Caco-2 (cell line): Measurements from ENCODE around the gene ITGB8. TPM values are rescaled to one million over a fixed set of nuclear protein-coding genes. Genes with fewer than 3 reads are reported as not detected.

Experiments used
- BruUV-seq: library from RNA; stranded (reverse); fragments of 400-500 nt; replicated peaks from 2 replicates; lab custom pipeline; 2021; lab: Mats Ljungman, UMichigan
- CTCF ChIA-PET: fragments of 300-600 bp; sonication (Branson Sonifier 250); formaldehyde crosslinking; loops from one replicate; lab custom pipeline; 2022; ENCODE audit warnings: antibody characterized with exemption; lab: Charles Lee
- POLR2A ChIA-PET: fragments of 300-600 bp; sonication (Branson Sonifier 250); formaldehyde crosslinking; loops from one replicate; lab custom pipeline; 2022; ENCODE audit warnings: antibody characterized with exemption; lab: Charles Lee
- DNase-seq, 2 experiments: peaks; one replicate each; pipeline versions ENCODE4 v3.0.0 to v3.0.0-alpha.2; 2020 to 2022
- H3K27me3 ChIP-seq: replicated peaks from 2 replicates; pipeline ENCODE4 v1.6.0; 2011; ENCODE audit warnings: low read length; ENCODE audit not compliant: control insufficient read depth, insufficient read depth
- H3K36me3 ChIP-seq: 2 replicates; pipeline ENCODE4 v1.5.1; 2011; ENCODE audit warnings: low read length; ENCODE audit not compliant: control insufficient read depth, insufficient read depth
- H3K4me1 ChIP-seq: fragments of 250-450 bp; sonication (Bioruptor Pico); 2 replicates; pipeline ENCODE4 v1.5.1; 2020; ENCODE audit warnings: mild to moderate bottlenecking
- H3K4me3 ChIP-seq: 2 replicates; pipeline ENCODE4 v1.5.1; 2011; ENCODE audit warnings: low read depth, mild to moderate bottlenecking, control low read depth, low read length
- H3K9me3 ChIP-seq: fragments of 250-450 bp; sonication (Bioruptor Pico); 2 replicates; pipeline ENCODE4 v1.5.1; 2020; ENCODE audit warnings: mild to moderate bottlenecking, moderate library complexity
- H3K27ac Mint-ChIP-seq: one replicate; pipeline ENCODE4 v1.8.0; 2022; ENCODE audit warnings: mixed read lengths; ENCODE audit not compliant: unreplicated experiment
- H3K27me3 Mint-ChIP-seq: one replicate; pipeline ENCODE4 v1.8.0; 2022; ENCODE audit warnings: mixed read lengths; ENCODE audit not compliant: insufficient read depth, unreplicated experiment
- H3K36me3 Mint-ChIP-seq: one replicate; pipeline ENCODE4 v1.8.0; 2022; ENCODE audit warnings: mild to moderate bottlenecking, mixed read lengths; ENCODE audit not compliant: insufficient read depth, unreplicated experiment
- H3K4me1 Mint-ChIP-seq: one replicate; pipeline ENCODE4 v1.8.0; 2022; ENCODE audit warnings: low read depth, mixed read lengths; ENCODE audit not compliant: unreplicated experiment
- H3K4me3 Mint-ChIP-seq: one replicate; pipeline ENCODE4 v1.8.0; 2022; ENCODE audit warnings: mild to moderate bottlenecking, moderate library complexity, mixed read lengths; ENCODE audit not compliant: unreplicated experiment
- H3K9me3 Mint-ChIP-seq: one replicate; pipeline ENCODE4 v1.8.0; 2022; ENCODE audit warnings: mixed read lengths; ENCODE audit not compliant: unreplicated experiment
- intact Hi-C: fragments of 100-400 bp; cut with micrococcal nuclease; formaldehyde crosslinking; loops from one replicate; pipeline ENCODE4 v1.10.0; 2022; ENCODE audit not compliant: unreplicated experiment
- total RNA-seq: library from RNA; stranded (reverse); gene quantifications from 2 replicates; pipeline ENCODE4 v1.2.3, GENCODE V29; 2022
- TF ChIP-seq, protein P1 (sequence below), 2 experiments: fragments of 200-600 bp in 1 of 2; IDR thresholded peaks; 1 replicate in 1 of 2; 2 replicates in 1 of 2; pipeline versions ENCODE4 v1.5.1 to v1.8.0; 2011 to 2022; ENCODE audit warnings: antibody characterized with exemption in 1 of 2, control low read depth in 1 of 2, inconsistent platforms in 1 of 2, low read depth in 1 of 2, low read length in 1 of 2, mild to moderate bottlenecking in 1 of 2, moderate library complexity in 1 of 2; ENCODE audit not compliant: insufficient read depth in 1 of 2, severe bottlenecking in 1 of 2, unreplicated experiment in 1 of 2

The ITGB8 gene
- total RNA-seq, 1 experiment from 2014 or later: 3.2 TPM

DNA sequence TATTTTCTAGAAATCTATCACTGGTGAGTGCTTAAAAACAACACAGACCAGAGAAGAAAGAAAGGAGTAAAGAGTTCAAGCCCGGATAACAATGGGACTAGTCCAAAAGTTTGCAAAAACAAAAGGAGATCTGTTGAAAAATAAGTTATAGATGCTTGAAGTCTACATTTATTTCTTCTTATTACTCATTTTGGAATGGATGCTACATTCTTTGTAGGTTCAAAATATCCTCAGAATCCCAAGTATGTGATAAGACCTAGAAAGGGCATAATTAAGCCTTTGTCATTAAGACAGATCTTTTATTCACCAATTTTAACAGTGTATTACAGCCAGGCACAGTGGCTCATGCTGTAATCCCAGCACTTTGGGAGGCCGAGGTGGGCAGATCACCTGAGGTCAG lies 42.7 kb upstream of the ITGB8 start:
- ChIA-PET POLR2A (no interaction called here), CTCF (no interaction called here)
- Histone ChIP-seq H3K9me3 (no peaks in the 10 kb centered on the region), H3K4me1 (peaks cover 17% of the 10 kb centered on the region), H3K4me3 (no peak overlapping the region), H3K36me3 (no peaks in the 10 kb centered on the region), H3K27me3 (no peaks in the 10 kb centered on the region)
- Mint-ChIP-seq H3K27ac (no peak overlapping the region), H3K4me1 (peaks cover 12% of the 10 kb centered on the region), H3K4me3 (no peak overlapping the region), H3K27me3 (no peaks in the 10 kb centered on the region), H3K9me3 (no peaks in the 10 kb centered on the region), H3K36me3 (no peaks in the 10 kb centered on the region)
- TF ChIP-seq, protein P1, sequence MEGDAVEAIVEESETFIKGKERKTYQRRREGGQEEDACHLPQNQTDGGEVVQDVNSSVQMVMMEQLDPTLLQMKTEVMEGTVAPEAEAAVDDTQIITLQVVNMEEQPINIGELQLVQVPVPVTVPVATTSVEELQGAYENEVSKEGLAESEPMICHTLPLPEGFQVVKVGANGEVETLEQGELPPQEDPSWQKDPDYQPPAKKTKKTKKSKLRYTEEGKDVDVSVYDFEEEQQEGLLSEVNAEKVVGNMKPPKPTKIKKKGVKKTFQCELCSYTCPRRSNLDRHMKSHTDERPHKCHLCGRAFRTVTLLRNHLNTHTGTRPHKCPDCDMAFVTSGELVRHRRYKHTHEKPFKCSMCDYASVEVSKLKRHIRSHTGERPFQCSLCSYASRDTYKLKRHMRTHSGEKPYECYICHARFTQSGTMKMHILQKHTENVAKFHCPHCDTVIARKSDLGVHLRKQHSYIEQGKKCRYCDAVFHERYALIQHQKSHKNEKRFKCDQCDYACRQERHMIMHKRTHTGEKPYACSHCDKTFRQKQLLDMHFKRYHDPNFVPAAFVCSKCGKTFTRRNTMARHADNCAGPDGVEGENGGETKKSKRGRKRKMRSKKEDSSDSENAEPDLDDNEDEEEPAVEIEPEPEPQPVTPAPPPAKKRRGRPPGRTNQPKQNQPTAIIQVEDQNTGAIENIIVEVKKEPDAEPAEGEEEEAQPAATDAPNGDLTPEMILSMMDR (IDR thresholded peaks at IDR 0.05; ENCODE audit: insufficient read depth in 1 of 2, low read depth in 1 of 2, low read length in 1 of 2, severe bottlenecking in 1 of 2, unreplicated experiment in 1 of 2): no peak
- intact Hi-C loops: no loop called here
- BruUV-seq: no TSS peak
- DNase-seq: no peak

DNA sequence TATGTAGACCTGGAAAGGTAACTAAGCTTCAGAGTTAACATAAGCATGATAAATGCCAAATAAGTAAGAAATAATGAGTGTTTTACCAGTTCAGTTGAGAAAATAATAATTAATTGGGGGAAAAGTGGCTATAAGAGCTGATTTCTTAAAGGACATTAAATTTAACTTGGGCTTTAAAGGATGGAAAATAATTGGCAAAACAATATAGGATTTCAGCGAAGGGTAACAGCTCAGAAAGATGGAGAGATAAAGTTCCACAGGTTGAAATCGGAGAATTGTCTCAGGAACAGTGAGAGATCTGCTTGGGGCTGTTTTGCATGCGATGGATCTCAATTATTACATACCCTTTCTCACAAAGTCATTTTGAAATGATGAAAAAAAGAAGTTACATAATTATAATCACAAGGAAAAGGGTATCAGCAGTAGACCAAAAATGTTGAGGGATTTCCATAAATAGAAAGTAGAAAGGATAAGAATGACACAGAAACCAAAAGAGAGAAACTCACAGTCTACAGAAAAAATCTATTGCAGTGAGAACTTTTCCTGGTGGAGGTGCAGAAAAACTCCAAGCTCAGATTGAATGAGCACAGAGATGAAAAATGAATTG lies 40.1 kb upstream of the ITGB8 start:
- H3K27me3 Mint-ChIP-seq: no peaks in the 10 kb centered on the region
- H3K9me3 Mint-ChIP-seq: peaks cover 12% of the 10 kb centered on the region
- no peaks in the 10 kb centered on the region for H3K27me3 ChIP-seq
- H3K36me3 ChIP-seq: no peaks in the 10 kb centered on the region
- TF ChIP-seq, protein P1 (IDR thresholded peaks at IDR 0.05; ENCODE audit: insufficient read depth in 1 of 2, low read depth in 1 of 2, low read length in 1 of 2, severe bottlenecking in 1 of 2, unreplicated experiment in 1 of 2): no peak
- ChIA-PET POLR2A (no interaction called here), CTCF (no interaction called here)
- H3K4me3 ChIP-seq: no peak overlapping the region
- peaks cover 15% of the 10 kb centered on the region for H3K4me1 ChIP-seq
- BruUV-seq: no TSS peak
- no peak overlapping the region for H3K27ac Mint-ChIP-seq
- intact Hi-C loops: no loop called here
- no peak for DNase-seq
- H3K4me1 Mint-ChIP-seq: peaks cover 12% of the 10 kb centered on the region
- peaks cover 3% of the 10 kb centered on the region; the same call in 1 of the 2 replicates for H3K9me3 ChIP-seq
- no peak overlapping the region for H3K4me3 Mint-ChIP-seq
- H3K36me3 Mint-ChIP-seq: no peaks in the 10 kb centered on the region

DNA sequence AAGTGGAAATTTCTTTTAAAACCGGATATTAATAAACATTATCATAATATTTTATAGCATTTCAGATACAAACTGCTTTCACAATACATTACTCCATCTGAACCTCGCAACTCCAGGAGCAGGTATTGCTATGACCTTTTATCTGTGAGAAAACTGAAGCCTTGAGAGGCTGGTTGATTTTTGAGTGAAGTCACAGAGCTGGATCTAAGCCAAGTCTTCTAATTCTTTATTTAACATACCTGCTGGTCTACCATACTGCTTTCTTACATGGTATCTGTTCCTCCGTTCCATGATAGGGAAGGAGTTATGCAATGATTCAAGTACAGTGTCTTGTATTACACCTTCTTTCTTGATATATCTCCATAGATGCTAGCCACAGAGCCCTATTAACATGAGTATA lies 37.4 kb upstream of the ITGB8 start:
- TF ChIP-seq, protein P1 (IDR thresholded peaks at IDR 0.05; ENCODE audit: insufficient read depth in 1 of 2, low read depth in 1 of 2, low read length in 1 of 2, severe bottlenecking in 1 of 2, unreplicated experiment in 1 of 2): no peak
- Histone ChIP-seq H3K9me3 (peaks cover 3% of the 10 kb centered on the region; the same call in 1 of the 2 replicates), H3K36me3 (no peaks in the 10 kb centered on the region), H3K27me3 (no peaks in the 10 kb centered on the region), H3K4me1 (0 out of 2 replicates have a peak, but pooled peaks cover 7% of the 10 kb centered on the region), H3K4me3 (no peak overlapping the region)
- Mint-ChIP-seq H3K9me3 (peaks cover 19% of the 10 kb centered on the region), H3K36me3 (no peaks in the 10 kb centered on the region), H3K27me3 (no peaks in the 10 kb centered on the region), H3K4me1 (no peaks in the 10 kb centered on the region), H3K4me3 (no peak overlapping the region), H3K27ac (no peak overlapping the region)
- intact Hi-C loops: no loop called here
- BruUV-seq: no TSS peak
- ChIA-PET POLR2A (no interaction called here), CTCF (no interaction called here)
- no peak for DNase-seq
